Tibial artery (tissue), 4 donors: ENCODE data around the gene GOSR2.
"Not testable (repeated sequence)": the region's sequence is repeated elsewhere in the genome, so short reads cannot be mapped to it uniquely, and the experiment has no call there.

Experiments used
- DNase-seq, 2 donors: peaks; one replicate each; pipeline ENCODE4 v3.0.0-alpha.2; 2019
- H3K27ac ChIP-seq, 2 donors: fragments of 200-600 bp; sonication (generic) in 1 of 2; 1 replicate in 1 of 2; 2 replicates in 1 of 2; pipeline ENCODE4 v1.5.1; 2018 to 2019; ENCODE audit warnings: mild to moderate bottlenecking in 1 of 2
- H3K27me3 ChIP-seq, 2 donors: fragments of 200-600 bp; sonication (generic) in 1 of 2; one replicate each; pipeline versions ENCODE4 v1.5.1 to v1.6.0; 2016 to 2019
- H3K36me3 ChIP-seq, 3 donors: fragments of 200-600 bp; sonication (generic) in 2 of 3; one replicate each; pipeline ENCODE4 v1.5.1; 2016 to 2019; ENCODE audit warnings: mild to moderate bottlenecking in 2 of 3
- H3K4me1 ChIP-seq, 4 donors: fragments of 200-600 bp; sonication (generic) in 2 of 4; 1 replicate in 3 of 4; 2 replicates in 1 of 4; pipeline ENCODE4 v1.5.1; 2016 to 2019
- H3K4me3 ChIP-seq, 2 donors: fragments of 200-600 bp; sonication (generic) in 1 of 2; 1 replicate in 1 of 2; 2 replicates in 1 of 2; pipeline ENCODE4 v1.5.1; 2018 to 2019; ENCODE audit warnings: mild to moderate bottlenecking in 2 of 2
- H3K9me3 ChIP-seq, 3 donors: fragments of 200-600 bp; sonication (generic) in 1 of 3; one replicate each; pipeline ENCODE4 v1.5.1; 2016 to 2019
- intact Hi-C: fragments of 100-400 bp; cut with DNase I; formaldehyde crosslinking; loops from one replicate; pipeline ENCODE4 v1.15.0; 2023; ENCODE audit warnings: low total_unique reads
- TF ChIP-seq, protein P1 (sequence below), 2 experiments: fragments of 200-600 bp in 1 of 2; fragments of 450-650 bp in 1 of 2; IDR thresholded peaks; one replicate each; pipeline ENCODE4 v1.5.1; 2017 to 2019; ENCODE audit warnings: antibody characterized with exemption in 2 of 2, mild to moderate bottlenecking in 1 of 2, moderate library complexity in 1 of 2

GOSR2 gene

DNA sequence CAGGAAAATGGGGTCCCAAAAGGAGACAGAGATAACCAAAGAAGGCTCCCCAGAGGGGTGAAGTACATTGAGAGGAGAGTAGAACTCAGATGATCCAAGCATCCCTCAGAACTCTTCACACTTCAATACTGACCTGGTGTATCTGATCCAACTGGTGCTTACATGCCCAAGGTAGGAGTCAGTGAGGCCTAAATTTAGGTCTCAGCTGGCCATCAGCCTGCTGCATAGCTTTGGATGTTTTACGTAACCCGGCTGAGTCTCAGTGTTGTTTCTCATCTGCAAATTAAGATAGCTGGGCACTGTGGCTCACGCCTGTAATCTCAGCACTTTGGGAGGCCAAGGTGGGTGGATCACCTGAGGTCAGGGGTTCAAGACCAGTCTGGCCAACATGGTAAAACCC, 11.6 kb upstream of the GOSR2 start:
- Histone ChIP-seq H3K36me3 (no peaks in the 10 kb centered on the region), H3K27ac (no peak overlapping the region), H3K4me1 (no peaks in the 10 kb centered on the region), H3K4me3 (no peak overlapping the region), H3K9me3 (no peaks in the 10 kb centered on the region), H3K27me3 (peaks cover 0 to 33% of the 10 kb centered on the region in 2 donors)
- intact Hi-C loops: no loop called here
- no peak for DNase-seq
- TF ChIP-seq, protein P1, sequence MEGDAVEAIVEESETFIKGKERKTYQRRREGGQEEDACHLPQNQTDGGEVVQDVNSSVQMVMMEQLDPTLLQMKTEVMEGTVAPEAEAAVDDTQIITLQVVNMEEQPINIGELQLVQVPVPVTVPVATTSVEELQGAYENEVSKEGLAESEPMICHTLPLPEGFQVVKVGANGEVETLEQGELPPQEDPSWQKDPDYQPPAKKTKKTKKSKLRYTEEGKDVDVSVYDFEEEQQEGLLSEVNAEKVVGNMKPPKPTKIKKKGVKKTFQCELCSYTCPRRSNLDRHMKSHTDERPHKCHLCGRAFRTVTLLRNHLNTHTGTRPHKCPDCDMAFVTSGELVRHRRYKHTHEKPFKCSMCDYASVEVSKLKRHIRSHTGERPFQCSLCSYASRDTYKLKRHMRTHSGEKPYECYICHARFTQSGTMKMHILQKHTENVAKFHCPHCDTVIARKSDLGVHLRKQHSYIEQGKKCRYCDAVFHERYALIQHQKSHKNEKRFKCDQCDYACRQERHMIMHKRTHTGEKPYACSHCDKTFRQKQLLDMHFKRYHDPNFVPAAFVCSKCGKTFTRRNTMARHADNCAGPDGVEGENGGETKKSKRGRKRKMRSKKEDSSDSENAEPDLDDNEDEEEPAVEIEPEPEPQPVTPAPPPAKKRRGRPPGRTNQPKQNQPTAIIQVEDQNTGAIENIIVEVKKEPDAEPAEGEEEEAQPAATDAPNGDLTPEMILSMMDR (IDR thresholded peaks at IDR 0.05): no peak

GRCh38 chr17:46915596-46915995, 7.4 kb upstream of the GOSR2 start:
- intact Hi-C loops: no loop called here
- no peaks in the 10 kb centered on the region for H3K9me3 ChIP-seq
- DNase-seq: no peak
- no peak overlapping the region for H3K27ac ChIP-seq
- TF ChIP-seq, protein P1 (IDR thresholded peaks at IDR 0.05): no peak
- no peak overlapping the region for H3K4me3 ChIP-seq
- H3K36me3 ChIP-seq: no peaks in the 10 kb centered on the region
- H3K4me1 ChIP-seq: no peaks in the 10 kb centered on the region
- H3K27me3 ChIP-seq: peaks cover 0 to 19% of the 10 kb centered on the region in 2 donors

- no peak for DNase-seq
- no peaks in the 10 kb centered on the region for H3K4me1 ChIP-seq
- intact Hi-C loops: no loop called here
- no peaks in the 10 kb centered on the region for H3K9me3 ChIP-seq
- no peaks in the 10 kb centered on the region for H3K36me3 ChIP-seq
- no peak overlapping the region for H3K4me3 ChIP-seq
- H3K27me3 ChIP-seq: peaks cover 0 to 16% of the 10 kb centered on the region in 2 donors
- no peak overlapping the region for H3K27ac ChIP-seq
- TF ChIP-seq, protein P1 (IDR thresholded peaks at IDR 0.05): no peak
These were observed 6.7 kb upstream of the GOSR2 start for GRCh38 chr17:46916211-46916610.

GRCh38 chr17:46916623-46917022, 6.3 kb upstream of the GOSR2 start:
- Histone ChIP-seq H3K9me3 (no peaks in the 10 kb centered on the region), H3K27me3 (peaks cover 0 to 14% of the 10 kb centered on the region in 2 donors), H3K4me1 (no peaks in the 10 kb centered on the region), H3K4me3 (no peak overlapping the region), H3K36me3 (no peaks in the 10 kb centered on the region), H3K27ac (no peak overlapping the region)
- DNase-seq: no peak
- TF ChIP-seq, protein P1 (IDR thresholded peaks at IDR 0.05): no peak
- intact Hi-C loops: no loop called here

DNA sequence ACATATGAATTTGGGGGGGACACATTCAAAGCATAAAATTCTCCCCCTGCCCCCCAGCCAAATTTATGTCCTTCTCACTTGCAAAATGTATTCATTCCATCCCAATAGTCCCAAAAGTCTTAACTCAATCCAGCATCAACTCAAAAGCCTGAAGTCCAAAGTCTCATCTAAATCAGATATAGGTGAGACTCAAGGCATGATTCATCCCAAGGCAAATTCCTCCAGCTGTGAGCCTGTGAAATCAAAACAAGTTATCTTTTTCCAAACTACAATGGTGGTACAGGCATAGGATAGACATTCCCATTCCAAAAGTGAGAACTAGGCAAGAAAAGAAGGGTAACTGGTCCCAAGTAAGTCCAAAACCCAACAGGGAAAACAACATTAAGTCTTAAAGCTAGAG, 5.9 kb upstream of the GOSR2 start:
- TF ChIP-seq, protein P1 (IDR thresholded peaks at IDR 0.05): no peak
- intact Hi-C loops: no loop called here
- H3K27me3 ChIP-seq: peaks cover 0 to 10% of the 10 kb centered on the region in 2 donors
- DNase-seq: no peak
- no peaks in the 10 kb centered on the region for H3K9me3 ChIP-seq
- H3K4me3 ChIP-seq: no peak overlapping the region
- no peak overlapping the region for H3K27ac ChIP-seq
- H3K4me1 ChIP-seq: no peaks in the 10 kb centered on the region
- no peaks in the 10 kb centered on the region for H3K36me3 ChIP-seq

GRCh38 chr17:46917516-46917915, 5.4 kb upstream of the GOSR2 start:
- H3K4me1 ChIP-seq: no peaks in the 10 kb centered on the region
- peaks cover 0 to 5% of the 10 kb centered on the region in 2 donors for H3K27me3 ChIP-seq
- intact Hi-C loops: no loop called here
- no peak for DNase-seq
- no peak overlapping the region for H3K27ac ChIP-seq
- no peak overlapping the region for H3K4me3 ChIP-seq
- no peaks in the 10 kb centered on the region for H3K36me3 ChIP-seq
- no peaks in the 10 kb centered on the region for H3K9me3 ChIP-seq
- TF ChIP-seq, protein P1 (IDR thresholded peaks at IDR 0.05): no peak

DNA sequence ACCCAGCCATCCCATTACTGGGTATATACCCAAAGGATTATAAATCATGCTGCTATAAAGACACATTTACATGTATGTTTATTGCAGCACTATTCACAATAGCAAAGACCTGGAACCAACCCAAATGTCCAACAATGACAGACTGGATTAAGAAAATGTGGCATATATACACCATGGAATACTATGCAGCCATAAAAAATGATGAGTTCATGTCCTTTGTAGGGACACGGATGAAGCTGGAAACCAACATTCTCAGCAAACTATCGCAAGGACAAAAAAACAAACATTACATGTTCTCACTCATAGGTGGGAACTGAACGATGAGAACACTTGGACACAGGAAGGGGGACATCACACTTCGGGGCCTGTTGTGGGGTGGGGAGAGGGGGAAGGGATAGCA, 998 bp upstream of the GOSR2 start:
- H3K4me3 ChIP-seq: peak overlapping the region in 1 of 2 donors; percentile 85

More for the DNA sequence above, 998 bp upstream of the GOSR2 start:
- H3K9me3 ChIP-seq, intact Hi-C loops, H3K27ac ChIP-seq, H3K36me3 ChIP-seq, H3K27me3 ChIP-seq, DNase-seq: not testable (repeated sequence)
- H3K4me1 ChIP-seq: peaks cover 0 to 34% (median 19%) of the 10 kb centered on the region in 4 donors
